ENCODE data around the gene BRD1. TPM values are rescaled to one million over a fixed set of nuclear protein-coding genes. Genes with fewer than 3 reads are reported as not detected.

The BRD1 gene
- total and polyA plus RNA-seq, 8 donors, result 14.0 to 26.3 (median 17.8) TPM

- Histone ChIP-seq H3K9me3 (no peaks in the 10 kb centered on the region), H3K27me3 (no peaks in the 10 kb centered on the region), H3K36me3 (no peaks in the 10 kb centered on the region), H3K27ac (no peak overlapping the region), H3K4me1 (no peaks in the 10 kb centered on the region), H3K4me3 (no peak overlapping the region)
- TF ChIP-seq CTCF (IDR thresholded peaks at IDR 0.05), result no peak
- ATAC-seq (no peak), FAIRE-seq (no peak), DNase-seq (peak in 1 of 6 donors; percentile 33)
- 45 to 52% methylated on average over 17 of the region's 17 CpGs for WGBS, 2 donors
- intact Hi-C loops (cut with DNase I), result no loop called here
Observed at GRCh38 chr22:49751966-49752597, 75.6 kb downstream of the BRD1 start.

GRCh38 chr22:49751318-49751965, 76.2 kb downstream of the BRD1 start:
- ATAC-seq, result no peak
- H3K27ac ChIP-seq, result no peak overlapping the region
- no peaks in the 10 kb centered on the region for H3K36me3 ChIP-seq
- H3K9me3 ChIP-seq, result no peaks in the 10 kb centered on the region
- no peaks in the 10 kb centered on the region for H3K4me1 ChIP-seq
- 73 to 85% methylated on average over 19 of the region's 19 CpGs for WGBS, 2 donors
- no peaks in the 10 kb centered on the region for H3K27me3 ChIP-seq
- no peak for TF ChIP-seq CTCF (IDR thresholded peaks at IDR 0.05)
- intact Hi-C loops (cut with DNase I), result no loop called here
- peak in 2 of 6 donors; percentile 35 to 46 for DNase-seq
- no peak overlapping the region for H3K4me3 ChIP-seq
- no peak for FAIRE-seq

GRCh38 chr22:49749885-49750510, 77.7 kb downstream of the BRD1 start:
- no peaks in the 10 kb centered on the region for H3K9me3 ChIP-seq
- no peaks in the 10 kb centered on the region for H3K4me1 ChIP-seq
- DNase-seq, result peak in 2 of 6 donors; percentile 4 to 59
- FAIRE-seq, result no peak
- H3K27me3 ChIP-seq, result no peaks in the 10 kb centered on the region
- H3K36me3 ChIP-seq, result no peaks in the 10 kb centered on the region
- WGBS, 2 donors, result 69 to 79% methylated on average over 17 to 24 of the region's 24 CpGs
- TF ChIP-seq CTCF (IDR thresholded peaks at IDR 0.05), result no peak
- intact Hi-C loops (cut with DNase I), result no loop called here
- no peak overlapping the region for H3K4me3 ChIP-seq
- no peak overlapping the region for H3K27ac ChIP-seq
- no peak for ATAC-seq

GRCh38 chr22:49749227-49749626, 78.4 kb downstream of the BRD1 start:
- TF ChIP-seq CTCF (IDR thresholded peaks at IDR 0.05), result no peak
- intact Hi-C loops (cut with DNase I), result no loop called here
- Histone ChIP-seq H3K4me3 (no peak overlapping the region), H3K9me3 (no peaks in the 10 kb centered on the region), H3K36me3 (no peaks in the 10 kb centered on the region), H3K27ac (no peak overlapping the region), H3K27me3 (no peaks in the 10 kb centered on the region), H3K4me1 (no peaks in the 10 kb centered on the region)
- DNase-seq (no peak), FAIRE-seq (no peak), ATAC-seq (no peak)
- 48 to 64% methylated on average over 9 of the region's 9 CpGs for WGBS, 2 donors

GRCh38 chr22:49748514-49748913, 79.2 kb downstream of the BRD1 start:
- H3K4me1 ChIP-seq, result no peaks in the 10 kb centered on the region
- 72 to 79% methylated on average over 5 of the region's 5 CpGs for WGBS, 2 donors
- ATAC-seq, result no peak
- H3K9me3 ChIP-seq, result no peaks in the 10 kb centered on the region
- intact Hi-C loops (cut with DNase I), result no loop called here
- no peaks in the 10 kb centered on the region for H3K36me3 ChIP-seq
- H3K27ac ChIP-seq, result no peak overlapping the region
- no peak for DNase-seq
- no peak overlapping the region for H3K4me3 ChIP-seq
- FAIRE-seq, result no peak
- no peaks in the 10 kb centered on the region for H3K27me3 ChIP-seq
- TF ChIP-seq CTCF (IDR thresholded peaks at IDR 0.05), result no peak
